Activated naive CD4-positive, alpha-beta T cell treated with anti-CD3 and anti-CD28 coated beads, Interleukin-2, amount 50 U/mL, for 24 hours (primary cell): ENCODE measurements around the gene UBE2M.

ENCODE experiments used
- H3K27ac Mint-ChIP-seq: one replicate; pipeline ENCODE4 v1.8.0; 2021; ENCODE audit warnings: mild to moderate bottlenecking, mixed read lengths
- H3K27me3 Mint-ChIP-seq: one replicate; pipeline ENCODE4 v1.8.0; 2021; ENCODE audit warnings: mixed read lengths
- H3K36me3 Mint-ChIP-seq: one replicate; pipeline ENCODE4 v1.8.0; 2021; ENCODE audit warnings: mixed read lengths
- H3K4me1 Mint-ChIP-seq: one replicate; pipeline ENCODE4 v1.8.0; 2021; ENCODE audit warnings: mixed read lengths
- H3K4me3 Mint-ChIP-seq: one replicate; pipeline ENCODE4 v1.8.0; 2021; ENCODE audit warnings: mild to moderate bottlenecking, mixed read lengths
- H3K9me3 Mint-ChIP-seq: one replicate; pipeline ENCODE4 v1.8.0; 2021; ENCODE audit warnings: mixed read lengths

The UBE2M gene

DNA sequence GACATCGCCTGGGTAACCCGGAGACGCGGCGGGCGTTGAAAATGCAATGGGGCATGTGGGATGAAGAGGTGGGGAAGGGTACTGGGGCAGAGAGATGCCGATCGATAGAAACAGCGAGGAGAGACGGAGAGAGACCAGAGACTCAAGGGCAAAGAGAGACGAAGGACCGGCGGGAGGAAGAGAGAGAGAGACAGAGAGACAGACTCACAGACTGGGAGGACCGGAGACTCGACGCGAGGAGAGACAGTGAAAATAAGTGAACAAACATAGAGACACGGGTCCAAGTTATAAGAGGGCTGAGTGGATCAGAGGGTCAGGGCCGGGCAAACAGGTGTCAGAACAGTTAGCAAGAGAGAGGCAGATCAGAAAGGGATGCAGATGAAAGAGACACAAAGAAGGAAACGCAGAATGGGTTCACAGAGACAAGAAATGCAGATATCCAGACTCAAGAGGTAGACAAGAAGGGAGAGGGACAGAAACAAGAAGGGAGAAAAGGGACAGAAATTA is 15.3 kb upstream of the UBE2M start:
- peaks cover 5% of the 10 kb centered on the region for H3K36me3 Mint-ChIP-seq
- no peaks in the 10 kb centered on the region for H3K9me3 Mint-ChIP-seq
- H3K4me3 Mint-ChIP-seq = peak overlapping the region; percentile 92
- peak overlapping the region; percentile 100 for H3K27ac Mint-ChIP-seq
- peaks cover 39% of the 10 kb centered on the region for H3K4me1 Mint-ChIP-seq
- no peaks in the 10 kb centered on the region for H3K27me3 Mint-ChIP-seq

DNA sequence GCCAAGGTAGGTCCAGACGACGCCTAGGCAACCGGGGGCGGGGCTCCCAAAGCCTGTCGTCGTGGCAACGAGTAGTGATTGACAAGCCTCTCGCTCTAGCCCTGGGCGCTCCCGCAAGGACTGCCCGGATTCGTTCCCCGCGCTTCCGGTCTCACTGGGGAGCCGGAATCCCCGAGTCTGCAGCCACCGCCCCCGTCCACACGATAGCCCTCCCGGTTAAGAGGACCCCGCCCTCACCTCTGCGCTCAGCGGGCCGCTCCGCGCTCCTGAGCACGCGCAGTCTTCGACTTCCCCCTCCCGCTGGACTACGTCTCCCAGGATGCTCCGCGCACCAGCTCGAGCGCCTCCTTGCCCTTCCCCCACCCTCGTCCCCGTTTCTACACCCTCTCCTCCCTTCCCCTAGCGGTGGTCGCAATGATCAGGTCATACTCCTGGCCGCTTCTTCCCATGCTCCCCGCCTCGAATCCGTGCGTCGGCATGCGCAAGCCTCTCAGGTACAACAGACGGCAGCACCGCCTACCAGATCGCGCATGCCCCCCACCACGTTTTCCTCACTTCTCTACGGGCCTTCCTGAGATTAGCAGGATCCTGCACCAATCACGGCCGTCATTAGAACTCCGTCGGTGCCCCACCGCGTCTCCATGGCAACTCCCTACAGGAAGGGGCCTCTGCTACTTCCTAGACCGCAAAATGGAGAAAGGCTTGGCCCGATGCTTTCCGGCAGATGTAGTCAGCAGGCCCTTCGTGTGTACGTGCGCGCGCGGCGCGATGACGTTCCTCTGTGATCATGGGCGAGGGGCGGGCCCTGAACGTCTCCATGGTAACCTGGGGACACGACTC is 14.6 kb upstream of the UBE2M start, which contains the start of gene MZF1:
Gene MZF1, minus strand, starts transcription at position 518 of the 840 bp plus-strand sequence. CDS start 1,946 bp downstream, outside the sequence.
- H3K9me3 Mint-ChIP-seq = no peaks in the 10 kb centered on the region
- no peaks in the 10 kb centered on the region for H3K27me3 Mint-ChIP-seq
- H3K27ac Mint-ChIP-seq = peak within 1 kb of the TSS; percentile 100
- H3K4me3 Mint-ChIP-seq = peak within 1 kb of the TSS; percentile 92
- peaks cover 32% of the 10 kb centered on the region for H3K4me1 Mint-ChIP-seq
- H3K36me3 Mint-ChIP-seq = peaks cover 8% of the 10 kb centered on the region

DNA sequence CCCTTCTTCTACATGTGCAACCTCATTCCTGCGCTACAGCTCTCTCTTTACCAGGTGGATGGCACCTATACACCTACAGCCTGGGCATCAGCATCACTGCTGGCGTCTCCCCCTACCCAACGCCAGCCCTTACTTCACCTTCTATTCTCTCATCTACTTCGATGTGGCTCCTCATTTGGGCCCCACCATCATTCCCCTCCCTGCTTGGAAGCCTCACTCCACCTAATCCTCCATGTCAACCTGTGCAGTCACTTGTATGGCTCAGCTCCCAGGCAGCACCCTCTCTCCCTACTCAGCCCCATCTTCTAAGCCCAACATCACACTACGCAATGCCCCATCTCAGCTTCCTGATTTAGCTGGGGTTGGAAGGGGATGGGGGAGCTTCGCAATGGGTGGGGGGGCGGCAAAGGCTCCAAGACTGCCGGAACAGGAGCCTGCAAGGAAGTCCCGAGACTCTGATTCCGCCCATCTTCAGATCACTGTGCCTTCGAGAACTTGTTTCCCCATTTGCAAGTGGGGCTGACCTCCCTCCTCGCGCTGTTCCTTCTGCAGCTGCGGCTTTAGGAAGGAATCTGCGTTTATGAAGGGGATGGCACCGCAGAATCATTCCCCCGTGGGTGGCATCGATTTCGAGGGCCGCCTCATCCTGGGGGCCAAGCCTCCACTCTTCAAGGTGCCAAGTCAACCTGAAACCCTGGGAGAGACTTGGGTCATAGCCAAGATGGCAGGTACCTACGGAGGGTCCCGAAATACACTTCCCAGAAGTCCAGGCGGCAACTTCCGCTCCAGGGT is 13.8 kb upstream of the UBE2M start:
- Mint-ChIP-seq H3K27ac (peak overlapping the region; percentile 100), H3K36me3 (peaks cover 8% of the 10 kb centered on the region), H3K27me3 (no peaks in the 10 kb centered on the region), H3K4me3 (peak overlapping the region; percentile 92), H3K4me1 (peaks cover 26% of the 10 kb centered on the region), H3K9me3 (no peaks in the 10 kb centered on the region)

DNA sequence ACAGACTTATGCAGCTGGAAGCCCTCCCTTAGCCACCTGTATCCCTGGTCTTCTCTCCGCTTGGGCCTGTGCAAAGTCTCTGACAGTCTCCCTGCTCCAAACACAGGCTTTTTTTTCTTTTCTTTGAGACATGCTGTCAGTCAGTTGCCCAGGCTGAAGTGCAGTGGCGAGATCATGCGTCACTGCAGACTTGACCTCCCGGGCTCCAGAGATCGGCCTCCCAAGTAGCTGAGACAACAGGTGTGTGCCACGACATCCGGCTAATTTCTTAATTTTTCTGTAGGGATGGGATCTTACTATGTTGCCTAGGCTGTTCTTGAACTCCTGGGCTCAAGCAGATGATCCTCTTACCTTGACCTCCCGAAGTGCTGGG is 13.2 kb upstream of the UBE2M start:
- peaks cover 8% of the 10 kb centered on the region for H3K36me3 Mint-ChIP-seq
- H3K27me3 Mint-ChIP-seq = no peaks in the 10 kb centered on the region
- H3K4me3 Mint-ChIP-seq = no peak overlapping the region
- H3K9me3 Mint-ChIP-seq = no peaks in the 10 kb centered on the region
- H3K27ac Mint-ChIP-seq = peak overlapping the region; percentile 81
- peaks cover 26% of the 10 kb centered on the region for H3K4me1 Mint-ChIP-seq

DNA sequence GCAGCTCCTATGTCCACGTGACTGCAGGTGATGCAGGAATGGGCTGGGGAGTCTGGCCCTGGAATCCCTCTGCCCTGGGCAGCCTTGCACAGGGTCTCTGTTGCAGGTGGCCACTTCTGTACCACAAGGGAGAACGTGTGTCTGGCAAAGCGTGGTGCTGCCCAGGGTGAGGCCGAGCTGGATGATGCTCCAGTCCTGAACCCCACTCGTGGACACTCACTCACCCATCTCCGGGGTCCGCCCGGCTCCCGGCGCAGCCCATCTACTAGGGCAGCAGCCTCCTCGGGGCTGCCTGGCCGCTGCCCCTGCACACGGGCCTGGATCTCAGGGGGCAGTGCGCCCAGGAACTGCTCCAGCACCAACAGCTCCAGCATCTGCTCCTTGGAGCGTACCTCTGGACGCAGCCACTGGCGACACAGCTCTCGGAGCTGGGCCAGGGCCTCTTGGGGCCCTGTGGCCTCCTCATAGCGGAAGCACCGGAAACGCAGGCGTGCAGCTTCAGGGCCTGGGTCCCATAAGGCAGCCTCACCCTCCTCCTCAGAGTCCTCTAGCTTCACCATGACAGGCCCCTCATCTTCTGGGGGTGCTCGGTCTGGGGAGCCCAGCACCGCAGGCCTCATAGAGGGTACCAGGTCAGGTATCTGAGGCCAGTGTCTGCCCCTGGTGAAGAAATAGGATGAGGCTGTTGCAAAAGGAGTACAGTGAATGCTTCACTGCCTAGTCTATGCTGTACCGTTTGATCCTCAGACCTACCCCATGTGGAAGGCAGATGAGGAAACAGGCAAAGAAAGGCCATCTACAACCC is 12.6 kb upstream of the UBE2M start:
- Mint-ChIP-seq H3K27ac (no peak overlapping the region), H3K4me1 (peaks cover 24% of the 10 kb centered on the region), H3K36me3 (peaks cover 8% of the 10 kb centered on the region), H3K9me3 (no peaks in the 10 kb centered on the region), H3K27me3 (no peaks in the 10 kb centered on the region), H3K4me3 (no peak overlapping the region)

DNA sequence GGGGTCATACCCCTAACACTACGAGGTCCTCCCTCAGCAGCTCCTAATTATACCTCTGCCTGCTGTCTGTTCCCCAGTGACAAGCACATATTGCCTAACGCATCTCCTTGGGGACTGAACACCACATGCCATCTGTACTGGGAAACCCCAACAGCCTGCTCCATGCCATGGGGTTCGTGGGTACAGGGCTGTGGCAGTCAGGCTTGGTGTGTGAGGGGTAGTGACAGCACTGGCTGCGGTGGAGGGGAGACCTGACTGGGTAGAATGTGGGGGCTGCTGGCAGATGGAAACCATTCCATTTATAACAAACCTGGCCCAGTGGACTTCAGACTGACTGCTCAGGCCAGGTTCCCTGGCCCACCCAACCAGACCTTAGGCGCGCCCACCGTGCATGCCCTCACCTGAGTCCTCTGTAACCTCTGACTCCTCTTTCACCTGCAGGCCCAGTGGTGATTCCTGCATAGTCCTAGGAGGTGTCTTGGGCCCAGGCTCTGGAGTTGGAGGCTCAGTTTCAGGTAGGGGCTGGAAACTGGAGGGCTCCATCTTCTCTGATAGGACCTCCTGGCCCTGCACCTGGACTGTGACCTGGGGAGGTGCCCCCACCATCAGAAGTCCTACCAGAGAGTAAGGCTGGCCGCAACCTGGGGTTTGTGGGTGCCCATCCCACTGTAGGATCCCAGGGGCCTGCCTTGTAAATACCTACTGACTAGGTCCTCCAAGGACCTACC is 11.7 kb upstream of the UBE2M start:
- H3K4me3 Mint-ChIP-seq = no peak overlapping the region
- H3K9me3 Mint-ChIP-seq = no peaks in the 10 kb centered on the region
- H3K4me1 Mint-ChIP-seq = peaks cover 21% of the 10 kb centered on the region
- H3K27me3 Mint-ChIP-seq = no peaks in the 10 kb centered on the region
- peaks cover 8% of the 10 kb centered on the region for H3K36me3 Mint-ChIP-seq
- no peak overlapping the region for H3K27ac Mint-ChIP-seq

DNA sequence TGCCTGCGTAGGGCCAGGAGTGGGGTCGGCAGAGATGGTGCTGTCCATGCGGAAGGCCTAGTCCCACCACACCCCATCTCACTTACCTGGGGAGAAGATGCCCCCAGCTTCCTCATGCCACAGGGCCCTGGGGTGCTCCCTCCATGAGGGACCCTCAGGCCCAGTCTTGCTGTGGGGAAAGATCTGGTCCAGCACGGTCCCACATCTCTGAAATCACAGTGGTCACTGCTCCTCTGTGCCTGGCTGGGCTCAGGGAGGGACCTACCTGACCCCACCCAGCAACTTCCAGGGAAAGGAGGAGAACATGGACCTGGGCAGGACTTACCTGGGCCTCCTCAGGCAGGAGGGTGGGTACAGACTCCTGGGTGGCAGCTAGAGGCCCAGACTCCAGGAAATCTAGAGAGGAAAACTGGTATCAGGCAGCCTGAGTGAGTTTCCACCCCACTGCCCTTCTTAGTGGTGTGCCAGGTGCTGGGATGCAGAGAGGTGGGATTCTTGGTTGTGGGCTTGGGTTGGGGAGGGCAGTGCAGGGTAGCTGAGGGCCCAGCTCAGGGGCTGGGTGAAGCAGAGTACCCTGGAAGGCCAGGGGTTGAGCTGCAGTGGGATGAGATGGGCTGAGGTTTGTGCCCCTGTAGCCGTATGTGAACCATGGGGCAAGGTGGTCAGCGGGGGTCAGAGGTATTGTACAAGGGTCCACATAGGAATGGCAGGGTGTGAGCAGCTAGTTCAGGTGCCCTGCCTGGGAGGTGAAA is 11.0 kb upstream of the UBE2M start:
- Mint-ChIP-seq H3K4me1 (peaks cover 23% of the 10 kb centered on the region), H3K4me3 (no peak overlapping the region), H3K27ac (no peak overlapping the region), H3K9me3 (no peaks in the 10 kb centered on the region), H3K36me3 (peaks cover 8% of the 10 kb centered on the region), H3K27me3 (no peaks in the 10 kb centered on the region)

DNA sequence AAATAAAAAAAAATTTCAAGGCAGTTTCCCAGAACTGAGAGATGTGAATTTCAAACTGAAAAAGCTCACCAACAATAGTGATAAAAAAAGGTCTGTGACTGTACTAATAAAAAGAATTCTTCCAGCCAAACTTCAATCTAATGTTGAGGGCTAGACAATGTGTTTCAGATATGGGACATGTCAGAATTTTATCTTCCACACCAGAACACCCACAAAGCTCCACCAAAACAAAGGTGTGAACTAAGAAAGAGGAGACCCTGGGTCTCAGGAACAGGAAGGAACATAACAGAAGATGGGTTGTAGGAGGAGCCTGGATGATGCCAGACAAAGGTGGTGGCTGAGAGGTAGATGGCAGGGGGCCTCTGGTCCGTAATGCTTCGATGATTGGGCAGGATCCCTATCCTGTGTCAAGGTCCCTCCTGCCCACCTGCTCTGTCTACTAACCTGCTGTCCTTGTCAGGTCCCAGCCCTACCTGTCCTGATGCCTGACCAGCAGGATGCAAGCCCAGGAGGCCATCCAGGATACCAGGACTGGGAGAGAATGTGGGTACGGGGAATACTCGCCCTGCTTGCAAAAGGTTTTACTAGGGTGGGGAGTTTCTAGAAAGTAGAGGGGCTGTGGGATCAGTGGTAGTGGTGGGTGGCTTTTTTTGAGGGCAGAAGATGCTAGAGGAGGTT is 10.2 kb upstream of the UBE2M start:
- peaks cover 25% of the 10 kb centered on the region for H3K4me1 Mint-ChIP-seq
- no peak overlapping the region for H3K27ac Mint-ChIP-seq
- H3K9me3 Mint-ChIP-seq = no peaks in the 10 kb centered on the region
- H3K4me3 Mint-ChIP-seq = no peak overlapping the region
- peaks cover 8% of the 10 kb centered on the region for H3K36me3 Mint-ChIP-seq
- H3K27me3 Mint-ChIP-seq = no peaks in the 10 kb centered on the region

DNA sequence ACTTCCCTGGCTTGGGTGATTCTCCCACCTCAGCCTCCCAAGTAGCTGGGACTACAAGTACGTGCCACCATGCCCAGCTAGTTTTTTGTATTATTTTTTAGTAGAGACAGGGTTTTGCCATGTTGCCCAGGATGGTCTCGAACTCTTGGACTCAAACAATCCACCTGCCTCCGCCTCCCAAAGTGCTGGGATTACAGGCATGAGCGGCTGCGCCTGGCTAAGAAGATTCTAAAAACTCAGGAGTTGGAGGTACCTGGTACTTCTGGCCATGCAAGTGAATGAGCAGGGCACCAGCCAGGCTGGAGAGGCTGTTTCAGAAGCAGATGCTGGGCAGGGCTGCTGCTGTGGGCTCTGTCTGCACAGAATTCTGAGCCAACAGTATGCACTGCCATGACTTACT is 8.6 kb upstream of the UBE2M start:
- no peaks in the 10 kb centered on the region for H3K9me3 Mint-ChIP-seq
- H3K4me1 Mint-ChIP-seq = peaks cover 22% of the 10 kb centered on the region
- peaks cover 7% of the 10 kb centered on the region for H3K36me3 Mint-ChIP-seq
- H3K27ac Mint-ChIP-seq = no peak overlapping the region
- no peaks in the 10 kb centered on the region for H3K27me3 Mint-ChIP-seq
- H3K4me3 Mint-ChIP-seq = no peak overlapping the region

DNA sequence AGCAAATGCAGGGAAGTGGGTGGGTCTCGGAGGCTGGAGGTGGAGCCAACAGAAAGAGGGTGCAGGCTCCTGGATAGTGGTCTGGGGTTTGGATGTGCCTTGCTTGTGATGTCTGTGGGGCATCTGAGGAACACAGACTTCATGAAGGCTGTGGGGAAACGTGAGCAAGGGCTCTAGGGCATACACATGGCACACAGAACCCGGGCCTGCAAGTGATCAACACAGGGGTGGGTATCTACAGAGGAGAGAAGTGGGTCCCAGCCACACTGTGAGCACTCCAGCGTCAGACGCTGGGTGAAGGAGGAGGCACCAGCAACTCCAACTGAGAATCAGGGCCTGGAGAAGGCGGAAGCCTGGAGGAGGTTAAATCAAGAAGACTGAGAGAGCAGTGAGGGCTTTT is 5.4 kb upstream of the UBE2M start:
- Mint-ChIP-seq H3K9me3 (no peaks in the 10 kb centered on the region), H3K27ac (no peak overlapping the region), H3K4me3 (peak overlapping the region; percentile 90), H3K36me3 (peaks cover 3% of the 10 kb centered on the region), H3K4me1 (peaks cover 36% of the 10 kb centered on the region), H3K27me3 (no peaks in the 10 kb centered on the region)

DNA sequence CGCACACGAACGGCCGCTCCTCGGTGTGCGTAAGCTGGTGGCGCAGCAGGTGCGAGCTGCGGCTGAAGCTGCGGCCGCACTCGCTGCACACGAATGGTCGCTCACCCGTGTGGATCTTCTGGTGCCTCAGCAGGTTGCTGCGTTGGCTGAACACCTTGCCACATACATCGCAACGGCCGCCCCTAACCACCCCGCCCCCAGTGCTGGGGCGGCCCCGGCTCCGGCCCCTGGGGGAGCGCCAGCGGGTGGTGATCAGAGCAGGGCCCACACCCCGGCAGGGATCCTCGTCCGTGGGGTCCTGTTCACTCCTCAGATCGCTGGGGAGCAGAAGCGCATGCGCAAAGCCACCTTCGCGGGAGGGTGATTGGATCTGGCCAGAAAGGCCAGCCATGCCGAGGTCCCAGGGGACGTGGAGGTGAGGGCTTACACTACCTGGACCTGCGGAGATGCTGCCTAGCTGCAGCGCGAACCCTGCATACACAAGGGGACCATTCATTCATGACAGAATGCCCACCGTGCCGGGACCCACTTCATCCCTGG is 4.7 kb upstream of the UBE2M start:
- Mint-ChIP-seq H3K9me3 (no peaks in the 10 kb centered on the region), H3K4me3 (peak overlapping the region; percentile 90), H3K27me3 (no peaks in the 10 kb centered on the region), H3K27ac (no peak overlapping the region), H3K36me3 (peaks cover under 1% of the 10 kb centered on the region), H3K4me1 (peaks cover 37% of the 10 kb centered on the region)

DNA sequence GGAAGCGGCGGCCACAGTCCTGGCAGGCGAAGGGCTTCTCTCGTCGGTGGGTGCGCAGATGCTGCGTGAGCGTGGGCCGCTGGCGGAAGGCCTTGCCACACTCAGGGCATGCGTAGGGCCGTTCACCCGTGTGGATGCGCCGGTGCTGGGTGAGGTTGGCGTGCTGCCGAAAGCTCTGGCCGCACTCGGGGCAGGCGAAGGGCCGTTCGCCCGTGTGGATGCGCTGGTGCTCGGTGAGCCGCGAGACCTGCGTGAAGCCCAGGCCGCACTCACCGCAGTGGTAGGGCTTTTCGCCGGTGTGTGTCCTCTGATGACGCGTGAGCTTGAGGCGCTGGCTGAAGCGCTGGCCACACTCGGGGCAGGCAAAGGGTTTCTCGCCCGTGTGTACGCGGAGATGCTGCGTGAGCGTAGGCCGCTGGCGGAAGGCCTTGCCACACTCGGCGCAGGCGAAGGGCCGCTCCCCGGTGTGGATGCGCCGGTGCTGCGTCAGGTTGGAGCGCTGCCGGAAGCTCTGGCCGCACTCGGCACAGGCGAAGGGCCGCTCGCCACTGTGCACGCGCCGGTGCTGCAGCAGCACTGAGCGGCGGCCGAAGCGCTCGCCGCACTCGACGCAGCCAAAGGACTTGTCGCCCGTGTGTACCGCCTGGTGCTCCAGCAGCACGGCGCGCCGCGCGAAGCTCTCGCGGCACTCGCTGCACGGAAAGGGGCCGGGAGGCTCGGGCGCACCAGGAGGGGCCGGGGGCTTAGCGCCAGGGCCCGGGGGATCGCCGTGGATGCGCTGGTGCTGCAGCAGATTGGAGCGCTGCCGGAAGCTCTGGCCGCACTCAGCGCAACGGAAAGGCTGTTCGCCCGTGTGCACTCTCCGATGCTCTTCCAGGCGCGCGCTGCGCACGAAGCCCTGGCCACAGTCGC is 4.0 kb upstream of the UBE2M start:
- Mint-ChIP-seq H3K36me3 (no peaks in the 10 kb centered on the region), H3K4me1 (peaks cover 43% of the 10 kb centered on the region), H3K27me3 (no peaks in the 10 kb centered on the region), H3K27ac (peak overlapping the region; percentile 17), H3K9me3 (no peaks in the 10 kb centered on the region), H3K4me3 (peak overlapping the region; percentile 90)
